ENCODE results near the gene RTN4.

The RTN4 gene

GRCh38 chr2:55097461-55098410 lies 47.5 kb upstream of the RTN4 start:
- peak; percentile 62 for ATAC-seq
- TF ChIP-seq ZFP3 (CRISPR knock-in tag; IDR thresholded peaks at IDR 0.05) = no peak
- no peak for TF ChIP-seq TCF4 (CRISPR knock-in tag; IDR thresholded peaks at IDR 0.05; ENCODE audit: borderline replicate concordance)
- TF ChIP-seq, protein P1, sequence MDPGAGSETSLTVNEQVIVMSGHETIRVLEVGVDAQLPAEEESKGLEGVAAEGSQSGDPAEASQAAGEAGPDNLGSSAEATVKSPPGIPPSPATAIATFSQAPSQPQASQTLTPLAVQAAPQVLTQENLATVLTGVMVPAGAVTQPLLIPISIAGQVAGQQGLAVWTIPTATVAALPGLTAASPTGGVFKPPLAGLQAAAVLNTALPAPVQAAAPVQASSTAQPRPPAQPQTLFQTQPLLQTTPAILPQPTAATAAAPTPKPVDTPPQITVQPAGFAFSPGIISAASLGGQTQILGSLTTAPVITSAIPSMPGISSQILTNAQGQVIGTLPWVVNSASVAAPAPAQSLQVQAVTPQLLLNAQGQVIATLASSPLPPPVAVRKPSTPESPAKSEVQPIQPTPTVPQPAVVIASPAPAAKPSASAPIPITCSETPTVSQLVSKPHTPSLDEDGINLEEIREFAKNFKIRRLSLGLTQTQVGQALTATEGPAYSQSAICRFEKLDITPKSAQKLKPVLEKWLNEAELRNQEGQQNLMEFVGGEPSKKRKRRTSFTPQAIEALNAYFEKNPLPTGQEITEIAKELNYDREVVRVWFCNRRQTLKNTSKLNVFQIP (CRISPR knock-in tag; IDR thresholded peaks at IDR 0.05; ENCODE audit: borderline replicate concordance, low read depth) = no peak
- TF ChIP-seq ISL1 (CRISPR knock-in tag; IDR thresholded peaks at IDR 0.05) = no peak

DNA sequence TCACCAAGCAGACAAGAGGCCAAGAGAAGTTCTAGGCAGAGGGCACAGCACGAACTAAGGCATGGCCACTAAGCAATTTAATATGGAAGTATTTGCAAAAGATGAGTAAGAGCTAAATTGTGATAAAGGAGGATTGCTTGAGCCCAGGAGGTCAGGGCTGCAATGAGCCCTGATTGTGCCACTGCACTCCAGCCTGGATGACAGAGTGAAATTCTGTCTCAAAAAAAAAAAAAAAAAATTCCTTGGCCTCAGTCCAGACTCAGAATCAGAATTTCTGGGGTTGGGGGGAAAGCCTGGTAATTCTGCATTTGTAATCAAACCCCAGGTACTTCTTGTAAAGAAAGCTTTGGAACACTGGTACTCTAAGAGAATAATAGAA lies 46.8 kb upstream of the RTN4 start:
- TF ChIP-seq ARNTL (CRISPR knock-in tag; IDR thresholded peaks at IDR 0.05; ENCODE audit: borderline replicate concordance, low read depth) (no peak), CSDC2 (CRISPR knock-in tag; IDR thresholded peaks at IDR 0.05) (no peak), RARB (CRISPR knock-in tag; IDR thresholded peaks at IDR 0.05) (no peak), OSR1 (CRISPR knock-in tag; IDR thresholded peaks at IDR 0.05) (no peak), PPARA (CRISPR knock-in tag; IDR thresholded peaks at IDR 0.05; ENCODE audit: borderline replicate concordance) (no peak), GLIS3 (CRISPR knock-in tag; IDR thresholded peaks at IDR 0.05) (no peak), ZFP3 (CRISPR knock-in tag; IDR thresholded peaks at IDR 0.05) (no peak), CREB5 (CRISPR knock-in tag; IDR thresholded peaks at IDR 0.05; ENCODE audit: low read depth) (no peak), ESRRG (CRISPR knock-in tag; IDR thresholded peaks at IDR 0.05) (no peak), ZFP30 (CRISPR knock-in tag; IDR thresholded peaks at IDR 0.05) (no peak), TCF4 (CRISPR knock-in tag; IDR thresholded peaks at IDR 0.05; ENCODE audit: borderline replicate concordance) (no peak), SNAI2 (CRISPR knock-in tag; IDR thresholded peaks at IDR 0.05) (no peak)
- TF ChIP-seq, protein P2, sequence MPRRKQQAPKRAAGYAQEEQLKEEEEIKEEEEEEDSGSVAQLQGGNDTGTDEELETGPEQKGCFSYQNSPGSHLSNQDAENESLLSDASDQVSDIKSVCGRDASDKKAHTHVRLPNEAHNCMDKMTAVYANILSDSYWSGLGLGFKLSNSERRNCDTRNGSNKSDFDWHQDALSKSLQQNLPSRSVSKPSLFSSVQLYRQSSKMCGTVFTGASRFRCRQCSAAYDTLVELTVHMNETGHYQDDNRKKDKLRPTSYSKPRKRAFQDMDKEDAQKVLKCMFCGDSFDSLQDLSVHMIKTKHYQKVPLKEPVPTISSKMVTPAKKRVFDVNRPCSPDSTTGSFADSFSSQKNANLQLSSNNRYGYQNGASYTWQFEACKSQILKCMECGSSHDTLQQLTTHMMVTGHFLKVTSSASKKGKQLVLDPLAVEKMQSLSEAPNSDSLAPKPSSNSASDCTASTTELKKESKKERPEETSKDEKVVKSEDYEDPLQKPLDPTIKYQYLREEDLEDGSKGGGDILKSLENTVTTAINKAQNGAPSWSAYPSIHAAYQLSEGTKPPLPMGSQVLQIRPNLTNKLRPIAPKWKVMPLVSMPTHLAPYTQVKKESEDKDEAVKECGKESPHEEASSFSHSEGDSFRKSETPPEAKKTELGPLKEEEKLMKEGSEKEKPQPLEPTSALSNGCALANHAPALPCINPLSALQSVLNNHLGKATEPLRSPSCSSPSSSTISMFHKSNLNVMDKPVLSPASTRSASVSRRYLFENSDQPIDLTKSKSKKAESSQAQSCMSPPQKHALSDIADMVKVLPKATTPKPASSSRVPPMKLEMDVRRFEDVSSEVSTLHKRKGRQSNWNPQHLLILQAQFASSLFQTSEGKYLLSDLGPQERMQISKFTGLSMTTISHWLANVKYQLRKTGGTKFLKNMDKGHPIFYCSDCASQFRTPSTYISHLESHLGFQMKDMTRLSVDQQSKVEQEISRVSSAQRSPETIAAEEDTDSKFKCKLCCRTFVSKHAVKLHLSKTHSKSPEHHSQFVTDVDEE (CRISPR knock-in tag; IDR thresholded peaks at IDR 0.05) = no peak
- TF ChIP-seq, protein P1 (CRISPR knock-in tag; IDR thresholded peaks at IDR 0.05; ENCODE audit: borderline replicate concordance, low read depth) = no peak
- ATAC-seq = peak; percentile 34

GRCh38 chr2:55096586-55096985 lies 46.3 kb upstream of the RTN4 start:
- TF ChIP-seq ISL1 (CRISPR knock-in tag; IDR thresholded peaks at IDR 0.05) (no peak), ZFP3 (CRISPR knock-in tag; IDR thresholded peaks at IDR 0.05) (no peak)

DNA sequence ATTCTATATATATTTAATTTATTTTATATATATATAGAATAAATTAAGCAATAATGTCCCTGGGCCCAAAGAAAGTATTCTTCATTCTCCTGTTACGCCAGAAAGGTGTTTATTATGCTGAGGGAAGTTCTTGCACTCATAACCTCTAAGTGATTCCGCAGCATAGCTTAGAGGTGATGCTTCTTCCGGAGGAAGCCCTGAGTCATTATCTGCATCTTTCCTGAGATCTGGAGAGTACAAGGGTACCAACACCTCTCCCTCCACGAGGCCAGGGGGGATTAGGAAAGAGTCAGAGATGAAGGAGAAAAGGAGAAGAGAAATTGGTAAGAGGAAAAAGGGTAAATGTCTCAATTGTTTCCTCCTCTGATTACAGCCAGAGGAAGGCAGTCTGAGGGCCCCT lies 43.1 kb upstream of the RTN4 start:
- peak; percentile 69 for ATAC-seq
- no peak for TF ChIP-seq CSRNP3 (CRISPR knock-in tag; IDR thresholded peaks at IDR 0.05)
- TF ChIP-seq OSR1 (CRISPR knock-in tag; IDR thresholded peaks at IDR 0.05) = no peak
- no peak for TF ChIP-seq ZFP3 (CRISPR knock-in tag; IDR thresholded peaks at IDR 0.05)
- no peak for TF ChIP-seq ZC3H10 (CRISPR knock-in tag; IDR thresholded peaks at IDR 0.05)
- TF ChIP-seq, protein P3, sequence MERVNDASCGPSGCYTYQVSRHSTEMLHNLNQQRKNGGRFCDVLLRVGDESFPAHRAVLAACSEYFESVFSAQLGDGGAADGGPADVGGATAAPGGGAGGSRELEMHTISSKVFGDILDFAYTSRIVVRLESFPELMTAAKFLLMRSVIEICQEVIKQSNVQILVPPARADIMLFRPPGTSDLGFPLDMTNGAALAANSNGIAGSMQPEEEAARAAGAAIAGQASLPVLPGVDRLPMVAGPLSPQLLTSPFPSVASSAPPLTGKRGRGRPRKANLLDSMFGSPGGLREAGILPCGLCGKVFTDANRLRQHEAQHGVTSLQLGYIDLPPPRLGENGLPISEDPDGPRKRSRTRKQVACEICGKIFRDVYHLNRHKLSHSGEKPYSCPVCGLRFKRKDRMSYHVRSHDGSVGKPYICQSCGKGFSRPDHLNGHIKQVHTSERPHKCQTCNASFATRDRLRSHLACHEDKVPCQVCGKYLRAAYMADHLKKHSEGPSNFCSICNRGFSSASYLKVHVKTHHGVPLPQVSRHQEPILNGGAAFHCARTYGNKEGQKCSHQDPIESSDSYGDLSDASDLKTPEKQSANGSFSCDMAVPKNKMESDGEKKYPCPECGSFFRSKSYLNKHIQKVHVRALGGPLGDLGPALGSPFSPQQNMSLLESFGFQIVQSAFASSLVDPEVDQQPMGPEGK (CRISPR knock-in tag; IDR thresholded peaks at IDR 0.05; ENCODE audit: borderline replicate concordance) = no peak
- no peak for TF ChIP-seq BACH2 (CRISPR knock-in tag; IDR thresholded peaks at IDR 0.05; ENCODE audit: borderline replicate concordance)
- no peak for TF ChIP-seq CSDC2 (CRISPR knock-in tag; IDR thresholded peaks at IDR 0.05)
- no peak for TF ChIP-seq CREB5 (CRISPR knock-in tag; IDR thresholded peaks at IDR 0.05; ENCODE audit: low read depth)
- TF ChIP-seq ISL1 (CRISPR knock-in tag; IDR thresholded peaks at IDR 0.05) = no peak
- no peak for TF ChIP-seq TCF4 (CRISPR knock-in tag; IDR thresholded peaks at IDR 0.05; ENCODE audit: borderline replicate concordance)
- no peak for TF ChIP-seq ZNF8 (CRISPR knock-in tag; IDR thresholded peaks at IDR 0.05)
- no peak for TF ChIP-seq PPARA (CRISPR knock-in tag; IDR thresholded peaks at IDR 0.05; ENCODE audit: borderline replicate concordance)
- TF ChIP-seq SNAI2 (CRISPR knock-in tag; IDR thresholded peaks at IDR 0.05) = no peak
- TF ChIP-seq GLIS3 (CRISPR knock-in tag; IDR thresholded peaks at IDR 0.05) = no peak
- no peak for TF ChIP-seq ESRRG (CRISPR knock-in tag; IDR thresholded peaks at IDR 0.05)
- TF ChIP-seq ZFP30 (CRISPR knock-in tag; IDR thresholded peaks at IDR 0.05) = no peak

More at GRCh38 chr2:55096586-55096985, 46.3 kb upstream of the RTN4 start:
- ATAC-seq = no peak
